ENCODE results near the gene TECPR1. TPM values are rescaled to one million over a fixed set of nuclear protein-coding genes. Genes with fewer than 3 reads are reported as not detected.

Gene TECPR1
- polyA plus RNA-seq, 2 of the 4 experiments (the other 2 are of a cell fraction) = 2.5 to 11.1 TPM

DNA sequence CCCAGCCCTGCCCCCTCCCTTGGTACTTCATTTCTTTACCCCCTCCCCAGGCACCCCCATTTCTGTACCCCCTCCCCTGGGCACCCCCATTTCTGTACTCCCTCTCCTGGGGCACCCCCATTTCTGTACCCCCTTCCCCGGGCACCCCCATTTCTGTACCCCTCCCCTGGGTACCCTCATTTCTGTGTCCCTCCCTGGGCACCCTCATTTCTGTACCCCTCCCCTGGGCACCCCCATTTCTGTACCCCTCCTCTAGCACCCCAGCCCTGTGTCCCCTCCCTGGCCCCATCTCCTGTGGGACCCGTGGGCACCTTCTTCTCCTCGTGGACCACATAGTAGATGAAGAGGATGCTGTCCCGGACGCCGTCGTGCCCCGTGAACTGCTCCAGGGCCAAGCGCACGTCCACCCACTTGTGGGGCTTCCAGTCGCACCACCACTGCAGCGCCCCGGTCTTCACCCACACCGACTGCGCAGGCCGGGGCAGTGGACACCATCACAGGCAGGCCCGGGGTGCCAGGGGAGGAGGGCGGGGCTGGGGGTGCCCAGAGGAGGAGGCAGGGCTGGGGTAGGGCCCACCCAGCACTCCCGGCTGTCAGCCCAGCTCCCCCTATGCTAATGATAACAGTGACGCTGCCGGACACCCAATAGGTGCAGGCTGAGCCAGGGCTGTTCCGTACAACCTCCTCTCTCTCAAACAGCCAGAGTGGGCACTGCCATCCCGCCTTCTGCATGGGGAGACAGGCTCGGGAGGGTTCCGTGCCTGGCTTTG lies 20.4 kb downstream of the TECPR1 start:
- H3K4me2 ChIP-seq = no peak overlapping the region
- no peak overlapping the region for H3K4me3 ChIP-seq
- ChIA-PET CTCF (interaction anchor here (1.0 to 1.1 kb wide), 2 partner anchors 208 to 210 kb away, joined by 3 to 5 read pairs; no protein-coding TSS in a partner anchor), POLR2A (no interaction called here)
- FAIRE-seq (no peak), ATAC-seq (no peak), DNase-seq (ENCODE audit: low read depth in 1 of 2, low spot score in 1 of 2) (no peak)
- TF ChIP-seq HOXA7 (CRISPR knock-in tag; IDR thresholded peaks at IDR 0.05) (no peak), ZC3H11A (IDR thresholded peaks at IDR 0.05) (no peak), ZFP36 (IDR thresholded peaks at IDR 0.05; ENCODE audit: borderline replicate concordance, partially characterized antibody) (no peak), BHLHE40 (IDR thresholded peaks at IDR 0.05; ENCODE audit: low read depth, low read length) (no peak), EP300 (IDR thresholded peaks at IDR 0.05) (no peak), RFX5 (IDR thresholded peaks at IDR 0.05) (no peak), TFCP2L1 (CRISPR knock-in tag; IDR thresholded peaks at IDR 0.05) (no peak), ZSCAN20 (CRISPR knock-in tag; IDR thresholded peaks at IDR 0.05) (no peak), EHMT2 (IDR thresholded peaks at IDR 0.05; ENCODE audit: low read depth) (no peak), NFE2L2 (conservative IDR thresholded peaks at IDR 0.05; ENCODE audit: low read length) (no peak), CBX2 (IDR thresholded peaks at IDR 0.05; ENCODE audit: borderline replicate concordance, low read depth) (no peak), NR3C1 (IDR thresholded peaks at IDR 0.05) (no peak), POLR2A (IDR thresholded peaks at IDR 0.05; ENCODE audit: low read length) (no peak), RCOR1 (IDR thresholded peaks at IDR 0.05; ENCODE audit: low read depth, low read length) (no peak), FOSL2 (IDR thresholded peaks at IDR 0.05) (no peak), FOSL2 (CRISPR knock-in tag; IDR thresholded peaks at IDR 0.05) (no peak), HDAC2 (IDR thresholded peaks at IDR 0.05) (no peak)
- TF ChIP-seq, protein P1, sequence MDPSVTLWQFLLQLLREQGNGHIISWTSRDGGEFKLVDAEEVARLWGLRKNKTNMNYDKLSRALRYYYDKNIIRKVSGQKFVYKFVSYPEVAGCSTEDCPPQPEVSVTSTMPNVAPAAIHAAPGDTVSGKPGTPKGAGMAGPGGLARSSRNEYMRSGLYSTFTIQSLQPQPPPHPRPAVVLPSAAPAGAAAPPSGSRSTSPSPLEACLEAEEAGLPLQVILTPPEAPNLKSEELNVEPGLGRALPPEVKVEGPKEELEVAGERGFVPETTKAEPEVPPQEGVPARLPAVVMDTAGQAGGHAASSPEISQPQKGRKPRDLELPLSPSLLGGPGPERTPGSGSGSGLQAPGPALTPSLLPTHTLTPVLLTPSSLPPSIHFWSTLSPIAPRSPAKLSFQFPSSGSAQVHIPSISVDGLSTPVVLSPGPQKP (IDR thresholded peaks at IDR 0.05; ENCODE audit: low read depth, low read length) = no peak
- H3K27ac ChIP-seq = no peak overlapping the region
- no peaks in the 10 kb centered on the region for H3K4me1 ChIP-seq
- 97% methylated on average over 12 of the region's 25 CpGs for WGBS (ENCODE audit: missing lambda C conversion rate)
- H3K9me3 ChIP-seq = no peaks in the 10 kb centered on the region

GRCh38 chr7:98230746-98231471 lies 21.1 kb downstream of the TECPR1 start:
- H3K9me3 ChIP-seq = no peaks in the 10 kb centered on the region
- H3K4me1 ChIP-seq = no peaks in the 10 kb centered on the region
- 82% methylated on average over 13 of the region's 30 CpGs for WGBS (ENCODE audit: missing lambda C conversion rate)
- H3K4me2 ChIP-seq = no peak overlapping the region
- DNase-seq (ENCODE audit: low read depth in 1 of 2, low spot score in 1 of 2) = no peak
- H3K4me3 ChIP-seq = no peak overlapping the region
- TF ChIP-seq NR3C1 (IDR thresholded peaks at IDR 0.05) (no peak), TFCP2L1 (CRISPR knock-in tag; IDR thresholded peaks at IDR 0.05) (no peak), MAZ (IDR thresholded peaks at IDR 0.05; ENCODE audit: borderline replicate concordance, low read depth, low read length) (no peak), ZSCAN20 (CRISPR knock-in tag; IDR thresholded peaks at IDR 0.05) (no peak), RARB (CRISPR knock-in tag; IDR thresholded peaks at IDR 0.05) (no peak), TP53 (CRISPR knock-in tag; IDR thresholded peaks at IDR 0.05) (no peak), USF2 (IDR thresholded peaks at IDR 0.05) (no peak), HDAC2 (IDR thresholded peaks at IDR 0.05) (no peak), ZFP36 (IDR thresholded peaks at IDR 0.05; ENCODE audit: borderline replicate concordance, partially characterized antibody) (no peak), HES2 (IDR thresholded peaks at IDR 0.05) (no peak), EHMT2 (IDR thresholded peaks at IDR 0.05; ENCODE audit: low read depth) (no peak)
- TF ChIP-seq, protein P2, sequence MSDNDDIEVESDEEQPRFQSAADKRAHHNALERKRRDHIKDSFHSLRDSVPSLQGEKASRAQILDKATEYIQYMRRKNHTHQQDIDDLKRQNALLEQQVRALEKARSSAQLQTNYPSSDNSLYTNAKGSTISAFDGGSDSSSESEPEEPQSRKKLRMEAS (IDR thresholded peaks at IDR 0.05) = no peak
- no peak overlapping the region for H3K27ac ChIP-seq
- no peak for FAIRE-seq
- ChIA-PET POLR2A (no interaction called here), CTCF (no interaction called here)
- peak; percentile 5 to 12; a peak in 1 of 6 replicates for ATAC-seq
